K562 (cell line): ENCODE data around the gene STPG2. TPM values are rescaled to one million over a fixed set of nuclear protein-coding genes. Genes with fewer than 3 reads are reported as not detected.

ENCODE experiments used
- ATAC-seq: fragments of 200-7000 bp; cut with Tn5 transposase; 3 replicates; pipeline ENCODE4 v1.9.1; 2020; ENCODE audit warnings: moderate library complexity
- BruUV-seq: library from RNA; stranded (reverse); fragments of 400-500 nt; replicated peaks from 2 replicates; lab custom pipeline; 2021; lab: Mats Ljungman, UMichigan
- CTCF ChIA-PET: fragments of 300-600 bp; formaldehyde crosslinking; extraction: SDS; loops from one replicate; lab custom pipeline; 2021; ENCODE audit warnings: low intra/inter-chr PET ratio; lab: Yijun Ruan, JAX
- POLR2A ChIA-PET: fragments of 300-600, 350-650 bp; sonication (Branson Sonifier 250); formaldehyde crosslinking; extraction: SDS; loops from one replicate; lab custom pipeline; 2021; ENCODE audit warnings: antibody characterized with exemption, inconsistent platforms; lab: Yijun Ruan, JAX
- DNase-seq, 4 experiments: peaks; one replicate each; pipeline versions ENCODE4 v3.0.0 to v3.0.0-alpha.2; 2011 to 2018; ENCODE audit warnings: low spot score in 3 of 4, mixed read lengths in 3 of 4; ENCODE audit errors: extremely low read depth in 1 of 4
- FAIRE-seq: peaks from 2 replicates; lab custom pipeline; 2011; peaks lifted over from hg19 to GRCh38; lab: Jason Lieb, UNC
- H2AFZ ChIP-seq: 2 replicates; pipeline ENCODE4 v1.6.0; 2011; ENCODE audit warnings: low read depth, low read length, control low read depth, inconsistent platforms
- H3K27ac ChIP-seq: fragments of 200-600 bp; 3 replicates; pipeline ENCODE4 v1.8.0; 2011; ENCODE audit warnings: low read depth, mild to moderate bottlenecking, control low read depth, inconsistent platforms, low read length, moderate library complexity, mixed read lengths; ENCODE audit errors: extremely low read depth
- H3K27me3 ChIP-seq, 2 experiments: fragments of 300-600 bp in 1 of 2; 2 replicates in 1 of 2; 3 replicates in 1 of 2; pipeline versions ENCODE4 v1.6.0 to v1.8.0; 2011; ENCODE audit warnings: inconsistent platforms in 2 of 2, low read length in 2 of 2, mild to moderate bottlenecking in 1 of 2, mixed read lengths in 1 of 2, moderate library complexity in 1 of 2; ENCODE audit not compliant: control insufficient read depth in 2 of 2, insufficient read depth in 2 of 2
- H3K36me3 ChIP-seq: fragments of 300-600 bp; 3 replicates; pipeline ENCODE4 v1.8.0; 2011; ENCODE audit warnings: mild to moderate bottlenecking, low read length, inconsistent platforms; ENCODE audit not compliant: control insufficient read depth, insufficient read depth
- H3K4me1 ChIP-seq, 2 experiments: fragments of 200-600 bp in 1 of 2; replicated peaks in 1 of 2; 2 replicates in 1 of 2; 3 replicates in 1 of 2; pipeline versions ENCODE4 v1.5.1 to v1.8.0; 2011; ENCODE audit warnings: inconsistent platforms in 2 of 2, low read length in 2 of 2, mild to moderate bottlenecking in 1 of 2, mixed read lengths in 1 of 2, moderate library complexity in 1 of 2; ENCODE audit not compliant: control insufficient read depth in 2 of 2, insufficient read depth in 2 of 2
- H3K4me2 ChIP-seq: 2 replicates; pipeline ENCODE4 v1.6.1; 2011; ENCODE audit warnings: low read length, control low read depth, inconsistent platforms, mixed read lengths; ENCODE audit not compliant: insufficient read depth
- H3K4me3 ChIP-seq: fragments of 200-600 bp; sonication (generic), shearing (Covaris generic); 2 replicates; pipeline ENCODE4 v1.5.1; 2016; ENCODE audit warnings: control low read depth, inconsistent platforms
- H3K79me2 ChIP-seq: fragments of 200-600 bp; 3 replicates; pipeline ENCODE4 v1.8.0; 2011; ENCODE audit warnings: low read length, inconsistent platforms; ENCODE audit not compliant: control insufficient read depth, insufficient read depth
- H3K9ac ChIP-seq, 2 experiments: 2 replicates each; pipeline versions ENCODE4 v1.6.0 to v1.6.1; 2011; ENCODE audit warnings: low read depth in 2 of 2, low read length in 2 of 2, control low read depth in 1 of 2, inconsistent platforms in 1 of 2, mild to moderate bottlenecking in 1 of 2, mixed read lengths in 1 of 2; ENCODE audit not compliant: insufficient read depth in 1 of 2
- H3K9me1 ChIP-seq: one replicate; pipeline ENCODE4 v1.6.0; 2011; ENCODE audit warnings: inconsistent platforms, mild to moderate bottlenecking, low read length, moderate library complexity; ENCODE audit not compliant: control insufficient read depth, insufficient read depth
- H3K9me3 ChIP-seq: replicated peaks from 2 replicates; pipeline ENCODE4 v1.5.1; 2011; ENCODE audit warnings: low read depth, low read length, inconsistent platforms; ENCODE audit not compliant: control insufficient read depth, insufficient read depth
- H4K20me1 ChIP-seq: replicated peaks from 2 replicates; pipeline ENCODE4 v1.6.1; 2011; ENCODE audit warnings: low read length, inconsistent platforms, mixed read lengths; ENCODE audit not compliant: control insufficient read depth, insufficient read depth
- ARHGAP35 ChIP-seq: fragments of 450-650 bp; IDR thresholded peaks from 2 replicates; pipeline ENCODE4 v1.6.1; 2018; ENCODE audit not compliant: partially characterized antibody
- HMBOX1 ChIP-seq: sonication (generic); IDR thresholded peaks from 2 replicates; pipeline ENCODE4 v1.6.1; 2016
- ILK ChIP-seq: fragments of 450-650 bp; IDR thresholded peaks from 2 replicates; pipeline ENCODE4 v1.6.1; 2016; ENCODE audit warnings: missing genetic modification characterization, low read depth, mild to moderate bottlenecking, missing compliant biosample characterization, moderate library complexity, borderline replicate concordance
- JUNB ChIP-seq: fragments of 450-650 bp; formaldehyde crosslinking; conservative IDR thresholded peaks from 2 replicates; pipeline ENCODE4 v1.4.0; 2020; ENCODE audit warnings: mild to moderate bottlenecking
- SAP30 ChIP-seq: fragments of 200-600 bp; sonication (generic); IDR thresholded peaks from 2 replicates; pipeline ENCODE4 v1.6.1; 2012; ENCODE audit warnings: borderline replicate concordance, low read depth, mild to moderate bottlenecking, moderate library complexity, low read length, control low read depth, inconsistent platforms; ENCODE audit not compliant: insufficient read depth, poor library complexity, severe bottlenecking
- SUPT5H ChIP-seq: fragments of 450-650 bp; IDR thresholded peaks from 2 replicates; pipeline ENCODE4 v1.6.1; 2016
- THRA ChIP-seq: fragments of 450-650 bp; IDR thresholded peaks from 2 replicates; pipeline ENCODE4 v1.6.1; 2017; ENCODE audit warnings: mild to moderate bottlenecking, moderate library complexity
- ZBTB8A ChIP-seq: fragments of 450-650 bp; IDR thresholded peaks from 2 replicates; pipeline ENCODE4 v1.6.1; 2018; ENCODE audit warnings: mild to moderate bottlenecking, moderate library complexity; ENCODE audit not compliant: partially characterized antibody
- ZNF184 ChIP-seq: sonication (generic); formaldehyde crosslinking; IDR thresholded peaks from 2 replicates; pipeline ENCODE4 v1.5.0; 2020; ENCODE audit warnings: missing genetic modification reagents
- ZNF717 ChIP-seq: fragments of 250-450 bp; sonication (Bioruptor Pico); IDR thresholded peaks from 2 replicates; pipeline ENCODE4 v1.5.0; 2021
- WGBS: fragments of 100-300 bp; shearing (Covaris generic); methylation state at CpG from one replicate; pipeline ENCODE4 v1.1.6; 2016; ENCODE audit warnings: low coverage, mixed read lengths; ENCODE audit not compliant: insufficient coverage; ENCODE audit errors: missing lambda C conversion rate; 5-methylcytosine and 5-hydroxymethylcytosine counted together
- in situ Hi-C: fragments of 300-500 bp; cut with MboI; formaldehyde crosslinking; loops from 4 replicates; pipeline ENCODE4 v1.15.0; 2018; ENCODE audit warnings: inconsistent platforms, mixed read lengths
- intact Hi-C: fragments of 100-400 bp; cut with micrococcal nuclease; formaldehyde crosslinking; loops from 2 replicates; pipeline ENCODE4 v1.14.2; 2022
- polyA plus RNA-seq, 8 experiments: library from polyadenylated mRNA; depleted of rRNA in 4 of 8; stranded (reverse) in 5 of 8; unstranded in 3 of 8; fragments of >200 nt; fragmentation: Nextera tagmentation in 2 of 8; fragmentation: Illumina TruSeq in 1 of 8; extraction: Ambion mirVana in 2 of 8; extraction: Trizol in 1 of 8; gene quantifications; 2 replicates each; pipeline versions ENCODE4 v1.2.1 to v1.2.3, GENCODE V29; 2011 to 2014; ENCODE audit warnings: inconsistent platforms in 1 of 8, missing spikeins in 1 of 8
- total RNA-seq, 7 experiments: library from RNA; depleted of rRNA in 6 of 7; stranded (reverse); fragments of >200 nt in 6 of 7; fragmentation: Illumina TruSeq in 2 of 7; extraction: Trizol in 2 of 7; gene quantifications; 2 replicates each; pipeline versions ENCODE4 v1.2.1 to v1.2.3, GENCODE V29; 2011 to 2021; ENCODE audit warnings: low replicate concordance in 1 of 7
- TF ChIP-seq, protein P1 (sequence below): fragments of 450-650 bp; IDR thresholded peaks from 2 replicates; pipeline ENCODE4 v1.6.1; 2016; ENCODE audit warnings: low read depth

Gene STPG2
- total and polyA plus RNA-seq, 9 of the 15 experiments (the other 6 are each of a cell fraction or from before 2014, with no cell fraction given): not detected

DNA sequence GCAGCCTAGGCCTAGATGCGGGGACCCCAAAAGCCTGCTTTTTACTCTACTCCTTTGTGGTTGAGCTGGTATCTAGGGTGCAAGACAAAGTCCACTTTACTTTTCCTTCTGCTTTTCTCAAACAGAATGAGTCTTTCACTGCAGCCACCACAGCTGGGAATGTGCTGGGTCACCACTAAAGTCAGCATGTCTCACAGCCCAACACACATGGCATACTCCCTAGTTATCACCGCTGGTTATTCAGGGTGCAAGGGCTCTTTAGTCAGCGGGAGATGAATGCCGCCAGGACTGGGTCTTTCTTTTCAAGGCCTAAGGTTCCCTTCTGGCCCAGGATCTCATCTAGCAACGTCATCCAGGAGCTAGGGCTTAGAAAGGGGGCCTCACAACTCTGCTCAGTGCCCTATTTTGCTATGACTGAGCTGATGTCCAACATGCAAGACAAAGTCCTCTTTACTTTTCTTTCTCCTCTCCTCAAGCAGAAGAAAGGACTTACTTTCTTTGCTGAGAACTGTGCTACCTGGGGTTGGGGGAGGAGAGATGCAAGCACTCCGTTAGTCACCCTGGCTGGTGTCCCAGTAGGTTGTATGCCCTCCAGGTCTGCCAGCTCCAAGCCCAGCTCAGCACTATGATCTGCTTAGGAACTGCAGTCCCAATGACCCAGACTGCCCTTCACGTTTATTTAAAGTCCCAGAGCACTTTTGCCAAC lies 22.9 kb upstream of the STPG2 start:
- Histone ChIP-seq H3K9me1 (no peaks in the 10 kb centered on the region), H4K20me1 (no peaks in the 10 kb centered on the region), H3K4me3 (no peak overlapping the region), H3K9ac (no peak overlapping the region), H3K4me1 (no peaks in the 10 kb centered on the region), H3K27me3 (peaks cover 0 to 7% of the 10 kb centered on the region in 2 experiments; a peak in 1 of 5 replicates), H3K79me2 (no peaks in the 10 kb centered on the region), H2AFZ (no peak overlapping the region), H3K27ac (no peak overlapping the region), H3K36me3 (no peaks in the 10 kb centered on the region), H3K4me2 (no peak overlapping the region), H3K9me3 (no peaks in the 10 kb centered on the region)
- intact Hi-C loops: no loop called here
- ChIA-PET POLR2A (no interaction called here), CTCF (no interaction called here)
- no TSS peak for BruUV-seq
- FAIRE-seq (no peak), DNase-seq (no peak), ATAC-seq (no peak)
- in situ Hi-C loops: no loop called here
- WGBS: 3% methylated on average over 6 of the region's 7 CpGs
- TF ChIP-seq HMBOX1 (no peak), ZBTB8A (no peak), JUNB (CRISPR knock-in tag) (no peak), ZNF184 (CRISPR knock-in tag) (no peak), ILK (no peak), ARHGAP35 (no peak), SAP30 (no peak), ZNF717 (no peak), THRA (no peak), SUPT5H (no peak)
- TF ChIP-seq, protein P1, sequence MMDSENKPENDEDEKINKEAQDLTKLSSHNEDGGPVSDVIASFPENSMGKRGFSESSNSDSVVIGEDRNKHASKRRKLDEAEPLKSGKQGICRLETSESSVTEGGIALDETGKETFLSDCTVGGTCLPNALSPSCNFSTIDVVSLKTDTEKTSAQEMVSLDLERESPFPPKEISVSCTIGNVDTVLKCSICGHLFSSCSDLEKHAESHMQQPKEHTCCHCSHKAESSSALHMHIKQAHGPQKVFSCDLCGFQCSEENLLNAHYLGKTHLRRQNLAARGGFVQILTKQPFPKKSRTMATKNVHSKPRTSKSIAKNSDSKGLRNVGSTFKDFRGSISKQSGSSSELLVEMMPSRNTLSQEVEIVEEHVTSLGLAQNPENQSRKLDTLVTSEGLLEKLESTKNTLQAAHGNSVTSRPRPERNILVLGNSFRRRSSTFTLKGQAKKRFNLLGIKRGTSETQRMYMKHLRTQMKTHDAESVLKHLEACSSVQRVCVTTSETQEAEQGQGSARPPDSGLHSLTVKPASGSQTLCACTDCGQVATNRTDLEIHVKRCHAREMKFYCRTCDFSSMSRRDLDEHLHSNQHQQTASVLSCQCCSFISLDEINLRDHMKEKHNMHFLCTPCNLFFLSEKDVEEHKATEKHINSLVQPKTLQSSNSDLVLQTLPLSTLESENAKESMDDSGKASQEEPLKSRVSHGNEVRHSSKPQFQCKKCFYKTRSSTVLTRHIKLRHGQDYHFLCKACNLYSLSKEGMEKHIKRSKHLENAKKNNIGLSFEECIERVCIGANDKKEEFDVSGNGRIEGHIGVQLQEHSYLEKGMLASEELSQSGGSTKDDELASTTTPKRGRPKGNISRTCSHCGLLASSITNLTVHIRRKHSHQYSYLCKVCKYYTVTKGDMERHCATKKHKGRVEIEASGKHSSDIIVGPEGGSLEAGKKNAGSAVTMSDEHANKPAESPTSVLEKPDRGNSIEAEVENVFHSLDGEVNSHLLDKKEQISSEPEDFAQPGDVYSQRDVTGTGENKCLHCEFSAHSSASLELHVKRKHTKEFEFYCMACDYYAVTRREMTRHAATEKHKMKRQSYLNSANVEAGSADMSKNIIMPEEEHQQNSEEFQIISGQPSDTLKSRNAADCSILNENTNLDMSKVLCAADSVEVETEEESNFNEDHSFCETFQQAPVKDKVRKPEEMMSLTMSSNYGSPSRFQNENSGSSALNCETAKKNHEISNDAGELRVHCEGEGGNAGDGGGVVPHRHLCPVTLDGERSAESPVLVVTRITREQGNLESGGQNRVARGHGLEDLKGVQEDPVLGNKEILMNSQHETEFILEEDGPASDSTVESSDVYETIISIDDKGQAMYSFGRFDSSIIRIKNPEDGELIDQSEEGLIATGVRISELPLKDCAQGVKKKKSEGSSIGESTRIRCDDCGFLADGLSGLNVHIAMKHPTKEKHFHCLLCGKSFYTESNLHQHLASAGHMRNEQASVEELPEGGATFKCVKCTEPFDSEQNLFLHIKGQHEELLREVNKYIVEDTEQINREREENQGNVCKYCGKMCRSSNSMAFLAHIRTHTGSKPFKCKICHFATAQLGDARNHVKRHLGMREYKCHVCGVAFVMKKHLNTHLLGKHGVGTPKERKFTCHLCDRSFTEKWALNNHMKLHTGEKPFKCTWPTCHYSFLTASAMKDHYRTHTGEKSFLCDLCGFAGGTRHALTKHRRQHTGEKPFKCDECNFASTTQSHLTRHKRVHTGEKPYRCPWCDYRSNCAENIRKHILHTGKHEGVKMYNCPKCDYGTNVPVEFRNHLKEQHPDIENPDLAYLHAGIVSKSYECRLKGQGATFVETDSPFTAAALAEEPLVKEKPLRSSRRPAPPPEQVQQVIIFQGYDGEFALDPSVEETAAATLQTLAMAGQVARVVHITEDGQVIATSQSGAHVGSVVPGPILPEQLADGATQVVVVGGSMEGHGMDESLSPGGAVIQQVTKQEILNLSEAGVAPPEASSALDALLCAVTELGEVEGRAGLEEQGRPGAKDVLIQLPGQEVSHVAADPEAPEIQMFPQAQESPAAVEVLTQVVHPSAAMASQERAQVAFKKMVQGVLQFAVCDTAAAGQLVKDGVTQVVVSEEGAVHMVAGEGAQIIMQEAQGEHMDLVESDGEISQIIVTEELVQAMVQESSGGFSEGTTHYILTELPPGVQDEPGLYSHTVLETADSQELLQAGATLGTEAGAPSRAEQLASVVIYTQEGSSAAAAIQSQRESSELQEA: no peak
